Measurements from ENCODE around the gene DTX1.

GRCh38 chr12:113109872-113110599, 53.5 kb downstream of the DTX1 start:
- no peak for TF ChIP-seq CTCF (IDR thresholded peaks at IDR 0.05)
- no peak for TF ChIP-seq POLR2A (IDR thresholded peaks at IDR 0.05)

All from uterus (tissue), 2 donors.